Karpas-422 (cell line): ENCODE data around the gene GUK1. TPM values are rescaled to one million over a fixed set of nuclear protein-coding genes. Genes with fewer than 3 reads are reported as not detected.

Experiments used
- DNase-seq: peaks from one replicate; pipeline ENCODE4 v3.0.0-alpha.2; 2015
- H2AFZ ChIP-seq: fragments of 200-600 bp; sonication (generic); 2 replicates; pipeline ENCODE4 v1.6.1; 2014; ENCODE audit warnings: antibody characterized with exemption, low read length, mixed read lengths
- H3K27ac ChIP-seq: fragments of 200-600 bp; sonication (generic); 2 replicates; pipeline ENCODE4 v1.5.1; 2014; ENCODE audit warnings: mild to moderate bottlenecking, low read length, moderate library complexity
- H3K27me3 ChIP-seq: fragments of 200-600 bp; sonication (generic); 2 replicates; pipeline ENCODE4 v1.6.1; 2014; ENCODE audit warnings: low read length, mixed read lengths
- H3K36me3 ChIP-seq: fragments of 200-600 bp; sonication (generic); 2 replicates; pipeline ENCODE4 v1.6.1; 2014; ENCODE audit warnings: low read length, mixed read lengths; ENCODE audit not compliant: insufficient read depth
- H3K4me1 ChIP-seq: fragments of 200-600 bp; sonication (generic); 2 replicates; pipeline ENCODE4 v1.6.1; 2014; ENCODE audit warnings: mild to moderate bottlenecking, low read length, mixed read lengths
- H3K4me2 ChIP-seq: fragments of 200-600 bp; sonication (generic); 2 replicates; pipeline ENCODE4 v1.6.1; 2014; ENCODE audit warnings: low read length, low read depth, mild to moderate bottlenecking; ENCODE audit not compliant: poor library complexity, severe bottlenecking
- H3K4me3 ChIP-seq: fragments of 200-600 bp; sonication (generic); 2 replicates; pipeline ENCODE4 v1.5.1; 2014; ENCODE audit warnings: mild to moderate bottlenecking, antibody characterized with exemption, low read length, mixed read lengths
- H3K79me2 ChIP-seq: fragments of 200-600 bp; sonication (generic); 2 replicates; pipeline ENCODE4 v1.6.1; 2014; ENCODE audit warnings: mild to moderate bottlenecking, low read length, mixed read lengths
- H3K9ac ChIP-seq: fragments of 200-600 bp; sonication (generic); 2 replicates; pipeline ENCODE4 v1.6.0; 2014; ENCODE audit warnings: low read length
- H3K9me2 ChIP-seq: fragments of 200-600 bp; sonication (generic), shearing (Covaris generic); replicated peaks from 2 replicates; pipeline ENCODE4 v1.6.0; 2014; ENCODE audit warnings: mild to moderate bottlenecking, low read length, moderate library complexity; ENCODE audit not compliant: insufficient read depth
- H3K9me3 ChIP-seq: fragments of 300-700, 200-600 bp; sonication (generic); 2 replicates; pipeline ENCODE4 v1.6.1; 2014; ENCODE audit warnings: low read length, mixed read lengths
- H4K20me1 ChIP-seq: fragments of 200-600 bp; sonication (generic); 2 replicates; pipeline ENCODE4 v1.6.1; 2014; ENCODE audit warnings: mild to moderate bottlenecking, antibody characterized with exemption, low read length, low read depth; ENCODE audit not compliant: insufficient read depth
- total RNA-seq: library from RNA; depleted of rRNA; stranded (reverse); fragments of >200 nt; shearing (Covaris generic); gene quantifications from 2 replicates; pipeline ENCODE4 v1.2.3, GENCODE V29; 2014; ENCODE audit warnings: low replicate concordance

Gene GUK1
- total RNA-seq, 1 experiment from 2014 or later = 74.4 TPM

- no peak for DNase-seq
- Histone ChIP-seq H2AFZ (no peak overlapping the region), H3K9ac (no peak overlapping the region), H3K27me3 (no peaks in the 10 kb centered on the region), H3K9me2 (no peaks in the 10 kb centered on the region), H4K20me1 (no peaks in the 10 kb centered on the region), H3K27ac (no peak overlapping the region), H3K4me3 (no peak overlapping the region), H3K4me2 (no peak overlapping the region), H3K9me3 (no peaks in the 10 kb centered on the region), H3K79me2 (no peaks in the 10 kb centered on the region), H3K4me1 (peaks cover 5% of the 10 kb centered on the region), H3K36me3 (no peaks in the 10 kb centered on the region)
Observed at GRCh38 chr1:228131766-228132165, 8.3 kb upstream of the GUK1 start.

GRCh38 chr1:228134591-228134990, 5.5 kb upstream of the GUK1 start:
- H3K79me2 ChIP-seq = no peaks in the 10 kb centered on the region
- peaks cover 21% of the 10 kb centered on the region for H3K4me1 ChIP-seq
- no peak for DNase-seq
- no peak overlapping the region for H3K9ac ChIP-seq
- no peak overlapping the region for H2AFZ ChIP-seq
- H3K4me3 ChIP-seq = no peak overlapping the region
- H3K9me2 ChIP-seq = no peaks in the 10 kb centered on the region
- H3K27ac ChIP-seq = no peak overlapping the region
- no peaks in the 10 kb centered on the region for H3K9me3 ChIP-seq
- H3K27me3 ChIP-seq = no peaks in the 10 kb centered on the region
- H4K20me1 ChIP-seq = no peaks in the 10 kb centered on the region
- no peaks in the 10 kb centered on the region for H3K36me3 ChIP-seq
- no peak overlapping the region for H3K4me2 ChIP-seq

- H3K9me2 ChIP-seq = no peaks in the 10 kb centered on the region
- no peaks in the 10 kb centered on the region for H3K36me3 ChIP-seq
- H3K4me3 ChIP-seq = no peak overlapping the region
- H3K27me3 ChIP-seq = no peaks in the 10 kb centered on the region
- H4K20me1 ChIP-seq = peaks cover 3% of the 10 kb centered on the region; the same call in 1 of the 2 replicates
- H3K9ac ChIP-seq = no peak overlapping the region
- H3K4me2 ChIP-seq = no peak overlapping the region
- H2AFZ ChIP-seq = no peak overlapping the region
- H3K27ac ChIP-seq = no peak overlapping the region
- no peak for DNase-seq
- peaks cover 25% of the 10 kb centered on the region for H3K4me1 ChIP-seq
- no peaks in the 10 kb centered on the region for H3K9me3 ChIP-seq
- H3K79me2 ChIP-seq = peaks cover 17% of the 10 kb centered on the region
Observed at GRCh38 chr1:228136901-228137300, 3.2 kb upstream of the GUK1 start.

GRCh38 chr1:228139406-228139930, 611 bp upstream of the GUK1 start:
- peak overlapping the region; percentile 21; the same call in 1 of the 2 replicates for H2AFZ ChIP-seq
- no peaks in the 10 kb centered on the region for H3K27me3 ChIP-seq
- H3K36me3 ChIP-seq = no peaks in the 10 kb centered on the region
- no peak for DNase-seq
- H4K20me1 ChIP-seq = peaks cover 16% of the 10 kb centered on the region
- peak overlapping the region; percentile 86 for H3K4me3 ChIP-seq
- peak overlapping the region; percentile 83 for H3K4me2 ChIP-seq
- peak overlapping the region; percentile 73 for H3K27ac ChIP-seq
- peaks cover 30% of the 10 kb centered on the region for H3K4me1 ChIP-seq
- H3K9me3 ChIP-seq = no peaks in the 10 kb centered on the region
- H3K79me2 ChIP-seq = peaks cover 42% of the 10 kb centered on the region
- no peaks in the 10 kb centered on the region for H3K9me2 ChIP-seq
- peak overlapping the region; percentile 92 for H3K9ac ChIP-seq

- H3K4me3 ChIP-seq = peak overlapping the region; percentile 98
- H4K20me1 ChIP-seq = peaks cover 21% of the 10 kb centered on the region
- H3K27ac ChIP-seq = no peak overlapping the region
- H3K4me2 ChIP-seq = peak overlapping the region; percentile 92
- H3K9me2 ChIP-seq = no peaks in the 10 kb centered on the region
- H2AFZ ChIP-seq = no peak overlapping the region
- H3K36me3 ChIP-seq = no peaks in the 10 kb centered on the region
- no peaks in the 10 kb centered on the region for H3K27me3 ChIP-seq
- peaks cover 55% of the 10 kb centered on the region for H3K79me2 ChIP-seq
- peak overlapping the region; percentile 89 for H3K9ac ChIP-seq
- no peak for DNase-seq
- no peaks in the 10 kb centered on the region for H3K9me3 ChIP-seq
- peaks cover 30% of the 10 kb centered on the region for H3K4me1 ChIP-seq
Observed at GRCh38 chr1:228140724-228141225, 696 bp downstream of the GUK1 start.

GRCh38 chr1:228141226-228142044, 1.4 kb downstream of the GUK1 start:
- no peaks in the 10 kb centered on the region for H3K9me3 ChIP-seq
- H3K79me2 ChIP-seq = peaks cover 59% of the 10 kb centered on the region
- H3K4me1 ChIP-seq = peaks cover 30% of the 10 kb centered on the region
- H4K20me1 ChIP-seq = peaks cover 21% of the 10 kb centered on the region
- peak overlapping the region; percentile 98 for H3K4me3 ChIP-seq
- no peaks in the 10 kb centered on the region for H3K36me3 ChIP-seq
- H2AFZ ChIP-seq = no peak overlapping the region
- no peaks in the 10 kb centered on the region for H3K27me3 ChIP-seq
- DNase-seq = no peak
- peak overlapping the region; percentile 92 for H3K4me2 ChIP-seq
- H3K9me2 ChIP-seq = no peaks in the 10 kb centered on the region
- H3K27ac ChIP-seq = no peak overlapping the region
- H3K9ac ChIP-seq = peak overlapping the region; percentile 89

GRCh38 chr1:228142155-228142691, 2.1 kb downstream of the GUK1 start:
- H3K9ac ChIP-seq = peak overlapping the region; percentile 89

GRCh38 chr1:228142701-228143136, 2.6 kb downstream of the GUK1 start:
- H3K27ac ChIP-seq = no peak overlapping the region
- no peak overlapping the region for H3K4me3 ChIP-seq
- no peak for DNase-seq
- peaks cover 28% of the 10 kb centered on the region for H3K4me1 ChIP-seq
- no peaks in the 10 kb centered on the region for H3K27me3 ChIP-seq
- H3K9ac ChIP-seq = peak overlapping the region; percentile 89; the same call in 1 of the 2 replicates
- peaks cover 21% of the 10 kb centered on the region for H4K20me1 ChIP-seq
- H3K4me2 ChIP-seq = no peak overlapping the region
- peaks cover 59% of the 10 kb centered on the region for H3K79me2 ChIP-seq
- H2AFZ ChIP-seq = no peak overlapping the region
- no peaks in the 10 kb centered on the region for H3K36me3 ChIP-seq
- H3K9me3 ChIP-seq = no peaks in the 10 kb centered on the region
- no peaks in the 10 kb centered on the region for H3K9me2 ChIP-seq

More at GRCh38 chr1:228142155-228142691, 2.1 kb downstream of the GUK1 start:
- no peaks in the 10 kb centered on the region for H3K9me3 ChIP-seq
- H3K4me1 ChIP-seq = peaks cover 30% of the 10 kb centered on the region
- peaks cover 21% of the 10 kb centered on the region for H4K20me1 ChIP-seq
- H3K27ac ChIP-seq = no peak overlapping the region
- no peak overlapping the region for H2AFZ ChIP-seq
- peak overlapping the region; percentile 92 for H3K4me2 ChIP-seq
- peaks cover 59% of the 10 kb centered on the region for H3K79me2 ChIP-seq
- no peaks in the 10 kb centered on the region for H3K27me3 ChIP-seq
- DNase-seq = no peak
- H3K36me3 ChIP-seq = no peaks in the 10 kb centered on the region
- peak overlapping the region; percentile 98; the same call in 1 of the 2 replicates for H3K4me3 ChIP-seq
- no peaks in the 10 kb centered on the region for H3K9me2 ChIP-seq
